PC-9 (cell line): ENCODE data around the gene MYBL2. TPM values are rescaled to one million over a fixed set of nuclear protein-coding genes. Genes with fewer than 3 reads are reported as not detected.
"Not testable (repeated sequence)": the region's sequence is repeated elsewhere in the genome, so short reads cannot be mapped to it uniquely, and the experiment has no call there.

Experiments used
- BruUV-seq: library from RNA; stranded (reverse); fragments of 400-500 nt; replicated peaks from 2 replicates; lab custom pipeline; 2021; lab: Mats Ljungman, UMichigan
- CTCF ChIA-PET: fragments of 300-600 bp; sonication (Branson Sonifier 250); formaldehyde crosslinking; loops from one replicate; lab custom pipeline; 2022; ENCODE audit warnings: antibody characterized with exemption; lab: Charles Lee
- POLR2A ChIA-PET: fragments of 300-600 bp; sonication (Branson Sonifier 250); formaldehyde crosslinking; loops from one replicate; lab custom pipeline; 2022; ENCODE audit warnings: antibody characterized with exemption; ENCODE audit not compliant: unreplicated experiment; lab: Charles Lee
- DNase-seq, 2 experiments: peaks; one replicate each; pipeline versions ENCODE4 v3.0.0 to v3.0.0-alpha.2; 2015 to 2022; ENCODE audit warnings: mixed read lengths in 1 of 2
- H2AFZ ChIP-seq: fragments of 200-600 bp; sonication (generic); 2 replicates; pipeline ENCODE4 v1.8.1; 2017; ENCODE audit warnings: antibody characterized with exemption
- H3F3A ChIP-seq: fragments of 200-600 bp; sonication (generic); 2 replicates; pipeline ENCODE4 v1.8.1; 2017; ENCODE audit warnings: antibody characterized with exemption, mild to moderate bottlenecking, low read depth; ENCODE audit not compliant: insufficient read depth
- H3K27ac ChIP-seq: fragments of 200-600 bp; sonication (generic); 2 replicates; pipeline ENCODE4 v1.6.1; 2016; ENCODE audit warnings: mixed run types
- H3K27me3 ChIP-seq: fragments of 200-600 bp; sonication (generic); 2 replicates; pipeline ENCODE4 v1.6.1; 2016; ENCODE audit warnings: low read depth, mixed run types; ENCODE audit not compliant: insufficient read depth
- H3K36me3 ChIP-seq: fragments of 200-600 bp; sonication (generic); 2 replicates; pipeline ENCODE4 v1.6.1; 2016; ENCODE audit warnings: low read depth, mixed run types
- H3K4me1 ChIP-seq: fragments of 200-600 bp; sonication (generic); replicated peaks from 2 replicates; pipeline ENCODE4 v1.6.1; 2016; ENCODE audit warnings: mixed run types; ENCODE audit not compliant: insufficient read depth
- H3K4me2 ChIP-seq: fragments of 200-600 bp; sonication (generic); 2 replicates; pipeline ENCODE4 v1.6.1; 2017; ENCODE audit warnings: mixed run types
- H3K4me3 ChIP-seq: fragments of 200-600 bp; sonication (generic); 2 replicates; pipeline ENCODE4 v1.6.1; 2016; ENCODE audit warnings: mixed run types
- H3K79me2 ChIP-seq: fragments of 200-600 bp; sonication (generic); 2 replicates; pipeline ENCODE4 v1.6.1; 2017; ENCODE audit warnings: low read depth, mixed run types
- H3K9me2 ChIP-seq: fragments of 200-600 bp; sonication (generic); 2 replicates; pipeline ENCODE4 v1.8.1; 2017; ENCODE audit warnings: mild to moderate bottlenecking; ENCODE audit not compliant: insufficient read depth
- H3K9me3 ChIP-seq: fragments of 200-600 bp; sonication (generic); 2 replicates; pipeline ENCODE4 v1.8.1; 2016; ENCODE audit warnings: low read depth; ENCODE audit not compliant: insufficient read depth
- H4K20me1 ChIP-seq: fragments of 200-600 bp; sonication (generic); 2 replicates; pipeline ENCODE4 v1.8.1; 2017; ENCODE audit not compliant: insufficient read depth
- CTCF ChIP-seq: fragments of 200-600 bp; sonication (generic); conservative IDR thresholded peaks from 2 replicates; pipeline ENCODE4 v1.6.1; 2017; ENCODE audit warnings: mixed run types, antibody characterized with exemption, mild to moderate bottlenecking, moderate library complexity
- EZH2 ChIP-seq: fragments of 200-600 bp; sonication (generic); IDR thresholded peaks from 2 replicates; pipeline ENCODE4 v1.8.0; 2017; ENCODE audit warnings: antibody characterized with exemption, low read depth
- intact Hi-C: fragments of 100-400 bp; cut with micrococcal nuclease; formaldehyde crosslinking; loops from one replicate; pipeline ENCODE4 v1.10.0; 2022; ENCODE audit not compliant: unreplicated experiment
- total RNA-seq: library from RNA; stranded (reverse); gene quantifications from 2 replicates; pipeline ENCODE4 v1.2.3, GENCODE V29; 2021

The MYBL2 gene
- total RNA-seq, 1 experiment from 2014 or later: 152 TPM

DNA sequence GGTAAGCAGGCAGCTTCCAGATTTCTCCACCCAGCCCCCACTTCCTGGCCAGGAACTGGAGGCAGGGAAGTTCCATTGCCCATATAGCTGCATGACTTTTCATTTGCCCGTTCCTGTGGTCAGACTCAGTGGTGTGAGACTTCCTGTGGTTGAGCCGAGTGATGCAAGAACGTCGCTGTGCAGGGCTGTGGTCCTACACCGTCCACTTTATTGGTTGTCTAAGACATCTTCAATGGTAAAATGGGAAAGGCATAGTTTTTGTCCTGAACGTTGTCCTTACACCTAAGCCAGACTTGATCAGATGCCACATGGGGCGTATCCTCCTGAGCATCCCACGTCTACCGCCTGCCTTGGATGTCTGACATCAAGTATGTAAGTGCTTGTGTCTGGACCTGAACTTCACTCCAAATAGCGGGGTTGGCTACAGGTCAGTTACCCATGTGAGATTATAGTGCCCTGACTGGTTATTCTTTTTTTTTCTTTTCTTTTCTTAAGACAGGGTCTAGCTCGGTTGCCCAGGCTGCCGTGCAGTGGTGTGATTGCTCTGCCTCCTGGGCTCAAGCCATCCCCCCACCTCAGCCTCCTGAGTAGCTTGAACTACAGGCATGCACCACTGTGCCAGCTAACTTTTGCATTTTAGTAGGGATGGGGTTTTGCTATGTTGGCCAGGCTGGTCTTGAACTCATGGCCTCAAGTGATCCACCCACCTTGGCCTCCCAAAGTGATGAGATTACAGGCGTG lies 85.8 kb downstream of the MYBL2 start:
- Histone ChIP-seq H3K9me3 (no peaks in the 10 kb centered on the region), H3K9me2 (no peaks in the 10 kb centered on the region), H3K4me1 (peaks cover 40% of the 10 kb centered on the region), H3K4me2 (no peak overlapping the region; the same call in 1 of the 2 replicates), H3K36me3 (no peaks in the 10 kb centered on the region), H3K27me3 (no peaks in the 10 kb centered on the region), H3K27ac (peak overlapping the region; percentile 71), H4K20me1 (no peaks in the 10 kb centered on the region), H3K4me3 (no peak overlapping the region), H2AFZ (no peak overlapping the region), H3F3A (peaks cover 30% of the 10 kb centered on the region; the same call in 1 of the 2 replicates), H3K79me2 (no peaks in the 10 kb centered on the region)
- POLR2A ChIA-PET: interaction anchor here (0.6 kb wide), 2 partner anchors 9 to 89 kb away, joined by 4 to 8 read pairs; no protein-coding TSS in a partner anchor
- intact Hi-C loops: no loop called here
- CTCF ChIA-PET: interaction anchor here (0.6 kb wide), 1 partner anchor 86 kb away, joined by 5 read pairs; no protein-coding TSS in a partner anchor
- peak; percentile 49 to 55 for DNase-seq
- BruUV-seq: TSS peak; percentile 17
- no peak for TF ChIP-seq CTCF
- TF ChIP-seq EZH2: no peak

GRCh38 chr20:43755390-43755789 lies 88.5 kb downstream of the MYBL2 start:
- no peak for DNase-seq
- no peaks in the 10 kb centered on the region for H4K20me1 ChIP-seq
- H3K79me2 ChIP-seq: no peaks in the 10 kb centered on the region
- POLR2A ChIA-PET: no interaction called here
- H3K36me3 ChIP-seq: no peaks in the 10 kb centered on the region
- H3K4me3 ChIP-seq: no peak overlapping the region
- no peak for TF ChIP-seq CTCF
- no peak for TF ChIP-seq EZH2
- intact Hi-C loops: no loop called here
- no peaks in the 10 kb centered on the region for H3K9me3 ChIP-seq
- CTCF ChIA-PET: no interaction called here
- peaks cover 26% of the 10 kb centered on the region; the same call in 1 of the 2 replicates for H3F3A ChIP-seq
- no peaks in the 10 kb centered on the region for H3K9me2 ChIP-seq
- peaks cover 28% of the 10 kb centered on the region for H3K4me1 ChIP-seq
- H3K27ac ChIP-seq: no peak overlapping the region
- H2AFZ ChIP-seq: no peak overlapping the region
- H3K27me3 ChIP-seq: no peaks in the 10 kb centered on the region
- H3K4me2 ChIP-seq: no peak overlapping the region
- BruUV-seq: no TSS peak

DNA sequence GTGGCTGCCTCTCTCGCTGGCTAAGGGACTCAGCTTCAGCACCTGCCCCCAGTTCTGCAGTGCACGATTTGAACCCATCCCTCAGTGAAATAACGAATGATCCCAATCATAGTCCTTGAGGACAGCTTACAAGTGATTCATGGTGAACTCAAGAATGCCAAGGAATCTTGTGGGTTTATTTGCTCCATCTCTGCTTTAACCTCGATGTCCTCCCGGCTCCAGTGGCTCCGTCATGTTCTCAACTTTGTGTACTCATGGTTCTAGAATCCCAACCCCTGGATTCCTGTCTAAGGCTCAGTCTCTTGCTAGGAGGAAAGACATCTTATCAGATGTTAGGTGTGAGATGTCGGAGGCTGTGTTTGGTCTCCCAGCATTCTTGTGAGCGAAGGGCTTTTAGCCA lies 88.9 kb downstream of the MYBL2 start:
- no peaks in the 10 kb centered on the region for H4K20me1 ChIP-seq
- no peaks in the 10 kb centered on the region for H3K9me3 ChIP-seq
- CTCF ChIA-PET: no interaction called here
- intact Hi-C loops: no loop called here
- POLR2A ChIA-PET: no interaction called here
- no peaks in the 10 kb centered on the region for H3K9me2 ChIP-seq
- no peaks in the 10 kb centered on the region for H3K36me3 ChIP-seq
- peaks cover 21% of the 10 kb centered on the region; the same call in 1 of the 2 replicates for H3F3A ChIP-seq
- TF ChIP-seq CTCF: no peak
- TF ChIP-seq EZH2: no peak
- H3K4me2 ChIP-seq: no peak overlapping the region
- H2AFZ ChIP-seq: no peak overlapping the region
- no peak overlapping the region for H3K27ac ChIP-seq
- DNase-seq: no peak
- no TSS peak for BruUV-seq
- peaks cover 23% of the 10 kb centered on the region for H3K4me1 ChIP-seq
- H3K27me3 ChIP-seq: no peaks in the 10 kb centered on the region
- no peaks in the 10 kb centered on the region for H3K79me2 ChIP-seq
- no peak overlapping the region for H3K4me3 ChIP-seq

GRCh38 chr20:43757888-43758287 lies 91.0 kb downstream of the MYBL2 start:
- H3K4me1 ChIP-seq, H3K9me2 ChIP-seq, H4K20me1 ChIP-seq, H2AFZ ChIP-seq, H3K79me2 ChIP-seq, CTCF ChIA-PET, BruUV-seq, H3K9me3 ChIP-seq, DNase-seq, H3F3A ChIP-seq, intact Hi-C loops, H3K4me3 ChIP-seq, H3K4me2 ChIP-seq, H3K27me3 ChIP-seq, H3K27ac ChIP-seq, H3K36me3 ChIP-seq: not testable (repeated sequence)
- POLR2A ChIA-PET: interaction anchor here (0.6 kb wide), 1 partner anchor 24 kb away, joined by 7 read pairs; no protein-coding TSS in a partner anchor
